ENCODE results near the gene MYH10.
"Not testable (repeated sequence)": the region's sequence is repeated elsewhere in the genome, so short reads cannot be mapped to it uniquely, and the experiment has no call there.

The MYH10 gene

GRCh38 chr17:8630227-8630801 is at the start of gene MYH10:
Gene MYH10 (minus strand): TSS chr17:8630725. CDS start chr17:8623246, 7,479 bp downstream.
- no peak for DNase-seq

DNA sequence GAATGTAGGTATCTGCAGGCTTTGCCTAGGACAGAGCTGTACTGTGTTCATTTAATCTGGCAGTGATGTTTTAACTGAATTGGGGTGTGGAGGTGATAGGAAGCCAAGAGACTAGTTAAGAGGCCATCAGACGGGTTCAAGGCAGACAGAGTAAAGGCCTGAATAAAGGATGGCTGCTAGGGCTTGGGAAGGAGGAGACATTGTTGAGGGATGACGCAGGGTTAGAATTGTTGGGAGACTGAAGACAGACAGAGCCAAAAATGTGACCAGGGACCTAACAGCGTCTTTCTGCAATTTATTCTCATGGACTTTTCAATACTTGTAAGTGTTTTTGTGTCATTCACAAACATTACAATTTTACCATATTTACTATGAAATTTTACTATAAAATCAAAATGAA is 48.6 kb upstream of the MYH10 start:
- no peak for DNase-seq

GRCh38 chr17:8675306-8675705 is 44.8 kb upstream of the MYH10 start:
- DNase-seq = no peak

DNA sequence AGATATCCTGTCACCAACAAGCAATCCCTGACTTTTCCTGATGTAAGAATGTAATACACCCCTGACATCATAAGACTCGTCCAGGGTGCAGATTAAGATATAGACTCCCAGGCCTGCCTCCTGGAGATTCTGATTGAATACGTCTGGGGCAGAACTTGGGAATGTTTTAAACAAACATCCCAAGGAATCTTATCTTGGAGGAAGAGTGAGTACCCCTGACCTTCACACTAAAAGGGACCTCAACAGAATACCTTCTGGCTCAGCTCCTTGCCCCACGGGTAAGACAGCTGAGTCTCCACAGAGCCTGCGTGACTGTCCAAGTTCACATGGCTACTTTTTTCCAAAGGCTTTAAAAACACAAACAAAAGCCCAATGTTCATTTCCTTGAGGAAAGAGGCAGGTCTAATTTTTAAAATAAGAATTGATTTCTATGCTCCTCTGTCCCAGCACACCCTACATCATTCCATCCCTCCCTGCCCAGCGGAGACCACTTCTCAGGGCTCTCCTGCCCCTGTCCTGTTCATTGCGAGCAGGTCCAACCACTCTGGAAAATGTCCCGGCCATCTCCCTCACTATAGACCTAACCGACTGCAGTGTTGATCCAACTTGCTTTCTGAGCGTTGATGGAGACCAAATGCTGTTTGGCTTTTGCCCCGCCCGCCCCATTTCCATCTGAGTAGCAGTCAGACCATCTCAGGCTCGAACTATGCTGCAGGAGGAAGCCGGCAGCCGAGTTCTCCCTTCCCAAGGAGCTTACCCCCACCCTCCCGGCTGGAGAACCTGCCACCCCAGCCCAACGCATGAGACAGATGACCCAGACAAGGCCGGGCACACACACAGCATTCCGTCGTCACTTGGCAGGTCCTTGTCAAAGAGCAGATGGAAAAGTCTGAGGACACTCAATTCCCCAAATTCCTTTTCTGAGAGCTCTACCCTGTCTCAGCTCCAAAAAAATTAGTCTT is 44.1 kb upstream of the MYH10 start:
- DNase-seq = no peak

GRCh38 chr17:8673612-8674011 is 43.1 kb upstream of the MYH10 start:
- no peak for DNase-seq

DNA sequence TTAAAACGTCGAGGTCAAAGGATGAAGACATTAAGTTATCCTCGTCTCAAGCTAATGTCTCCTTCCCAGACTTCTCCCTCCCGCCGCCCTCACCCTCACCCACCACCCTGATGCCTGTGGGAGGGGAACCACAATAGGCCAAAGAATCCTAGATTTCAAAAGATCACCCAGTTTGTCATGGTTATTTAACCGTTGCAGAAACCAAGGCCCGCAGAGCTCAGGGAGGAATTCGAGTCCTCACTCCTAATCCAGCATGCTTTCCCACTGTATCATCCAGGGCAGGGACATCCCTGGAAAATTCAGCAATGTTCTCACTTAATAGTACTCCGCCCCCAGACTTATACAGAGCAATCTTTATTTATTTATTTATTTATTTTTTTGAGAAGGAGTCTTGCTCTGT is 41.8 kb upstream of the MYH10 start:
- no peak for DNase-seq

DNA sequence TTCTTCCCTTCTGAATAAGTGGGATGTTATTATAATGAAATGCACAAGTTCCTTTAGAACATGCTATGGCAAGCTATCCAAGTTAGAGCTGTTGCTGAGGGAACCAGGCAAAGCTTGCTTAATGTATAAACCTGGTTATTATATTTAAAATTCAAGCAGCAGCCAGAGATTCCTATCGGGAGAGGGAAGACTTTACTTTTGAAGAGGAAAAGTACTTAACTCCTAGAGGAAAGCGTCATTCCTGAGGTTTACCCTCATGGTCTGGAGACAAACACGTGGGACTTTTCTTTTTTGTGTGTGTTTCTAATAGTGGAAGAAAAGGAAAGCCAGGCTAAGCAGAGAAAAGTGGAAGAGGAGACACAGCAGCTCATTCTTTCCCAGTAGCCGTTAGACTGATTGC is 39.9 kb upstream of the MYH10 start:
- DNase-seq = no peak

DNA sequence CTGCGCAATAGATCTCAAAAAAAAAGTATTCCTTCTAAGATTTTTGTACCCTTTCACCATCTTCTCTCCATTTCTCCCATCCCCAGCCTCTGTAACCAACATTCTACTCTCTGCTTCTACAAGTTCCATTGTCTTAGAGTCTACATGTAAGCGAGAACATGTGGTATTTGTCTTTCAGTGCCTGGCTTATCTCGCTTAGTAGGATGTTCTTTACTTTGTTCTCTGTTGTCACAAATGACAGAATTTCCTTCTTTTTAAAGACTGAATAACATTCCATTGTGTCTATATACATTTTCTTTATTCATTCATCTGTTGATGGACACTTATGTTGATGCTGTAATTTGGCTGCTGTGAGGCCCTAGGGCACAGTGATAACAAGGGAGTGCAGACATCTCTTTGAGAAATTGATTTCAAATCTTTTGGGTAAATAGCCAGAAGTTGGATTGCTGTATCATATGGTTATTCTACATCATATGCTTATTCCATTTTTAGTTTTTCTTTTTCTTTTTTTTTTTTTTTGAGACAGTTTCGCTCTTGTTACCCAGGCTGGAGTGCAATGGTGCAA is 37.7 kb upstream of the MYH10 start:
- no peak for DNase-seq

DNA sequence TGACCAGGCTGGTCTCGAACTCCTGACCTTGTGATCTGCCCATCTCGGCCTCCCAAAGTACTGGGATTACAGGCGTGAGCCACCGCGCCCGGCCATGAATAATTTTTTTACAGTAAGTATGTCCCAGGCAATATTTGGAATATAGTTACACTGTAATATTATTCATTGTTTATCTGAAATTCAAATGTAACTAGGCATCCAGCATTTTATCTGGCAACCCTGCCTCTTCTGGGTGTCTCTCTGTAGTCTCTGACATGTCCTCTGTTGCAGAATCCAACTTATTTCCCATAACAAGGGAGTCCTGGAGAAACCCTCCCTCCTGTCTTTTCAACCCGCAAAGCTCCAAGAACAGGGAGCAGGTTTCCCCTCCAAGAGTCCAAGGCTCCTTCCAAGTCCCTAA is 36.9 kb upstream of the MYH10 start:
- no peak for DNase-seq

DNA sequence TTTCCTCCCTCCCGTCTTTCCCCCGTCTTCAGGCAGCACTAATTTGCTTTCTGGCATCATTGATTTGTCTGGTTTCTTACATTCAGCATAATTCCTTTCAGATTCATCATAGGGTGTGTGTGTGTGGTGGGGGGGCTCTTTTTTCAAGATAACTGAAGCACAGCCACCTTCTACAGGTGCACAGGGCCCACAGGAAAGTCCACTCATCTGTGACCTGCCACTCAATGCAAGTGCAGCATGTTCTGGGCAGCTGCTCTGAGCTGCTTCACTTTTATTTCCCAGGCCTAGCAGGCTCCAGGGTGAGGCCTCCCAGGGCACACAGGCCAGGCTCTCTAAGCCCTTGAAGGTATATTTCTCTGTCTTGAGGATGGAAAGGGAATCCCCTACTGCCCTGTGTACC is 35.2 kb upstream of the MYH10 start:
- DNase-seq = no peak

DNA sequence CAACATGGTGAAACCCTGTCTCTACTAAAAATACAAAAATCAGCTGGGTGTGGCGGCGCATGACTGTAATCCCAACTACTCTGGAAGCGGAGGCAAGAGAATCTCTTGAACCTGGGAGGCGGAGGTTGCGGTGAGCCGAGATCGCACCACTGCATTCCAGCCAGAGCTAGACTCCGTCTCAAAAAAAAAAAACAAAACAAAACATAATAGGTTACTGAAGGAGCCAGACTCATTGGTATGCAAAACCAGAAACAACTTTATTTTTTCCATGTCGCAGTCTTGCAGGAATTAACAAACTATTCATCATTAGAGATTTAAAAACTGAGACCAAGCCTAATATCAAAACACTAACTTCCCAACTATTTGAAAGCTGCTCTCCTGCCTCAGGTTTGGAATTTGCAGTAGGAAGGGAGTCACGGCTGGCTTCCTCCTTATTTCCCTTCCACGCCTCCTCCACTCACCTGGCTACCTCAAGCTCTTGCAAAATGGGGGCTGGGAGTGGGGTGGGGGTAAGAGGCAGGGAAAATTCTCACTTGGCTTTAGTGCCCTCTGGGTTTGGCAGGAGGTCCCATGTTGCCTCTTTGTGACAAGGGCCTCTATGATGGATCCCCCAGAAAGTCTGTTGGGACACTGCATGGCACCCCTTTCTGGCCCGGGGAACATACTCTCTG is 34.1 kb upstream of the MYH10 start:
- DNase-seq = no peak

DNA sequence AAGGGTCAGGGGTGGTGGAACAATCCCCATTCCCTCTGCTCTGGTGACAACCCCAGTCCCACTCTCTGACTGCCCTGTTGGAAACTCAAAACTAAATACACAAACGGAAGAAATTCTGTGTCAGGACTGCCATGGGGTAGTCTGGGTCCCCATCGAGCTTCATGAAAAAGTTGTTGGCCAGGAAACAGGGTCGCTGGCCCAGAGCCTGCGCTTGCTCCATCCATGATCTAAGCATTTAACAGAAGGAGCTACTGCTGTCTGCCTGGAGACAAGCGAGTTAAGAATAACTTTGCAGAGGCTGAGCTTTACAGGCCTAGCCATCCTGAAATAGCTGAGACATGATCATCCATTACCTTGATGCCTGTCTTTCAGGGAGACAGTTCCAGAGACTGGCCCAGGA is 32.4 kb upstream of the MYH10 start:
- no peak for DNase-seq

DNA sequence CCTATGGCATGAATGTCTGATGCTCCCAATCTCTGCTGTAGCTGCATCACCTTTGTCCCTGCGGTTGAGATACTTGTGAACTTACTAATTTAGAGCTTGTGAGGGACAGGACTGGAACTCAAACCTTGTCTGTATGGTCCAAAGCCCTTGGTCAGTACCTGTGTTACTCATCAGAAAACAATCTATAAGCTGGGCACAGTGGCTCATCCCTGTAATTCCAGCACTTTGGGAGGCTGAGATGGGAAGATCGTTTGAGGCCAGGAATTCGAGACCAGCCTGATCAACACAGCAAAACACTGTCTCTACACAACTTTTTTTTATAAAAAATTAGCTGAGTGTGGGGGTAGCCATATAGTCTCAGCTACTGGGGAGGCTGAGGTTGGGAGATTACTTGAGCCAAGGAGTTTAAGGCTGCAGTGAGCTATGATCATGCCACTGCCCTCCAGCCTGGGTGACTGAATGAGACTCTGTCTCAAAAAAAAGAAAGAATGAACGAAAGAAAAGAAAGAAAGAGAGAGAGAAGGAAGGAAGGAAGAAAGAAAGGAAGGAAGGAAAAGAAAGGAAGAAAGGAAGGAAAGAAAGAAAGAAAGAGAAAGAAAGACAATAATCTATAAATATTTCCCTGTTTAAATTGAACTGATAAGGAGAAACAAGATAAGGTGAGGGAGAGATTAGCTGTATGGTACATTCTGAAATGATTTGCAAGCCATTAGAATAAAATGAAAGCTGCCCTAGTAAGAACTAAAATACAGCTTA is 31.7 kb upstream of the MYH10 start:
- DNase-seq = no peak

- DNase-seq = not testable (repeated sequence)
Measured at GRCh38 chr17:8660709-8661108, 30.2 kb upstream of the MYH10 start.

DNA sequence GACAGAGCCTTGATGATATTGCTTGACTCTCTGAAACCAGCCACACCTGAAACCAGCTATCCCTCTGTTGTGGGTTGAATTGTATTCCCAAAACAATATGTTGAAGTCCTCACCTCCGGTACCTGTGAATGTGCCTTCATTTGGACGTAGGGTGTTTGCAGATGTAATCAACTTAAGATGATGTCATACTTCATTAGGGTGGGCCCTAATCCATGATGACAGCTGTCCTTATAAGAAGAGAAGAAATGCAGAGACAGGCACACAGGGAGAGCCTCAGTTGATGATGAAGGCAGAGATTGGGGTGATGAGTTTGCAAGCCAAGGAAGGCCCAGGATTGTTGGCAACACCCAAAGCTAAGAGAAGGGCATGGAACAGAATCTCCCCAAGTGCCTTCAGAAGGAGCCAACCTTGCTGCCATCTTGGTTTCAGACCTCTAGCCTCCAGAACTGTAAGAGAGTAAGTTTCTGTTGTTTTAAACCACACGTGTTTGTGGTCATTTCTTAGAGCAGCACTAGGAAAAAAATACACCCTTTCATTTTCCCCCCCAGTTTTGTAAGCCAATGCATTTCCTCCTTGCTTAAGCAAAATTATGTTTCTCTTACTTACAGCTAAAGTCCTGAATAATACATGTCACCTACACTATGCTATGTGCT is 29.4 kb upstream of the MYH10 start:
- no peak for DNase-seq

GRCh38 chr17:8658810-8659209 is 28.3 kb upstream of the MYH10 start:
- no peak for DNase-seq

DNA sequence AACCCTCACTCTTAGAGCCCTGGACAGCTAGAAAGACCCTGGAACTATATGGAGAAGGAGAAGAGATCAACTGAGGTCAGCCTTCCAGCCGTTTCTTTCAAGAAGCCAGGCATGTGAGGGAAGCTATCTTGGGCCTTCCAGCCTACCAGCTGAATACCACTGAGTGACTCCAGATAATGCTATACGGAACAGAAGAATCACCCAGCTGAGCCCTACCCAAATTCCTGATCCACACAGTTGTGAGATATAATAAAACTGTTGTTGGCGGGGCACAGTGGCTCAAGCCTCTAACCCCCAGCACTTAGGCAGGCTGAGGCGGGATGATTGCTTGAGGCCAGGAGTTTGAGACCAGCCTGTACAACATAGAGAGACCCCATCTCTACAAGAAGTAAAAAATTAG is 26.2 kb upstream of the MYH10 start:
- DNase-seq = no peak

- DNase-seq = no peak
Measured at GRCh38 chr17:8654822-8655221, 24.3 kb upstream of the MYH10 start.

DNA sequence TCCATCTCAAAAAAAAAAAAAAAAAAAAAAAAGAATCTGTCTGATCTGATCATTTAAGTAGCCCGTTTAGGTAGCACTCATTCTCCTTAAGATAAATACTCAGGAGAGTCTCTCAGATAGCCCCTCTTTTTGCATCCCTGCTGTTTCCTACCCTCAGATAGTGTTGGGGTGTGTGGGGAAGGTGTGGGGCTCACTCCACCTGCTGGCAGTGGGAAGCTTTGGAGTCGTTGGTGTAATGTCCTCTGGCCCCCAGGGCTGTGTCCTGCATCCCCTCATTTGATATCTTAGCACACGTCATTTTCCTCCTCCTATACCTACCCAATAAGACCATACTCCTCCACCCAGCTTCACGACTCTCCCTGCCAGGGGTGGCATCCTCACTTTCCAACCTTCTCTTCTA is 20.5 kb upstream of the MYH10 start:
- DNase-seq = no peak

DNA sequence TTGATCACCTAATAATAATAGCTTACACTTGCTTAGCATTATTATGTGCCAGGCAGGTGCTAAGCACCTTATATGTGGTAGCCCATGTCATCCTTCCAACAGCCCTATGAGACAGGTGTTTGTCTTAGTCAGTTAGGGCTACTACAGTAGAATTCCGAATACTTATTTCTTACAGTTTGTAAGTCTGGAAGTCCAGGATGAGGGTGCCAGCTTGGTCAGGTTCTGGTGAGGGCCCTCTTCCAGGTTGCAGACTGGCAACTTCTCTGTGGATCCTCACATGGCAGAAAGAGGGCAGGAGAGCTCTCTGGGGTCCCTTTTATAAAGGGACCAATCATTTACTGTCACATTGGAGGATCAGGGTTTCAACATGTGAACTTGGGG is 19.6 kb upstream of the MYH10 start:
- no peak for DNase-seq

- DNase-seq = no peak
Measured at GRCh38 chr17:8649157-8650118, 18.9 kb upstream of the MYH10 start.

All from activated effector memory CD4-positive, alpha-beta T cell treated with anti-CD3 and anti-CD28 coated beads, Interleukin-2, amount 50 U/mL, for 16 hours (primary cell).